GM19239 (cell line): ENCODE data around the gene ACOD1.
"Not testable (repeated sequence)": the region's sequence is repeated elsewhere in the genome, so short reads cannot be mapped to it uniquely, and the experiment has no call there.

Experiments
- DNase-seq: peaks from one replicate; pipeline ENCODE4 v3.0.0; 2011; ENCODE audit warnings: low spot score; ENCODE audit not compliant: insufficient read length
- FAIRE-seq: peaks from 2 replicates; lab custom pipeline; 2011; peaks lifted over from hg19 to GRCh38; lab: Jason Lieb, UNC

Gene ACOD1

DNA sequence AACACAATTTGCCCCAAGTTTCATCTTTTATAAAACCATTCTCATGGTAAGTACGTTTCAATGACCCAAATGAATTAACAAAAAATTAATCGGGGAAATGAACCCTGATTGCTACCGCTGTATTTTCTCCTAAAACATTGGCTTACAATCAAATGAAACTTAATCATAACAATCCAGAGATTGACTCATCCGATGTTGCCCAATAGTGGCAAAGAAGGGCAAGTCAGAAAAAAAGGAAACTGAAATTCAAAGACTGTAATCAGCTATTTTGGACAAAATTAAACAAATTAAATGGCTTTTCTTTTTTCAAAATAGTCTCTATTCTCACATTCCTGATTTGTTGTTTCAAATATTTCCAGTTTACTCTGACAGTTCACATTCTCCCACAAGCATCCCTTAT is 3.9 kb upstream of the ACOD1 start:
- DNase-seq (no peak), FAIRE-seq (no peak)

DNA sequence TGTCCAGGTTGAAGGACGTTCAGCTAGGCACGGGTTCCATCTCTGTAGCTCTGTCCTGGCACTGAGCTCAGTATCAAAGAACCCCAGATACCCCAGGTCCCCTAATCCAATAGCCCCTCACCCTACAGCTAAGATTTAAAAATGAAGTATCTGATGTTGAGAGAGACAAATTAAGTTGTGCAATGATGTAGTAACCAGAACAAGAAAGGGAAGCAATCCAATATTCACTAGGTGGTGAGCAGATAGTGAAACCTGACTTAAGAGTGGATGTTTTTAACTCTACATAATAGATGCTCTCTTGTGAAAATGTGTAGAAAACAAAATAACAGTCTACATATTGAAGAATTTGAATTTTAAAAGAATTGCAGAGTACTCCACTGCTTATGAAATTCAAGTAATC is 1.8 kb downstream of the ACOD1 start:
- DNase-seq: no peak
- FAIRE-seq: no peak

DNA sequence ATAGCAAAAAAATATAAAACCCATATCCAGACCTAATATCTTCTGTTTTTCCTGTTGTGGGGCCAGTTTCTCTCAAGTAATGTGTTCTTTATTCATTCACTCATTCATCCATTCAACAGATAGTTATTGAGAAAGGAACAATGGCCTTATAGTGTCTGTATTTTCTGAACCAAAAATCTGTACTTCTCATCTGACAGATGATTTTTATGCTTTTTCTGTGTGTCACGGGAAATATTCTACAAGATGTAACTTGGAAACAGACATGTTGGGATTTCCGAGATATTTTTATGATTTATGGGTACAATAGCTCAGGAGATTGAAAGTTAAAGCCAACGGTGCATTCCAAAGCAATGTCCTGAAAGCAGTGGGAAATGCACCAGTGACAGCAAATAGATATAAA is 5.7 kb downstream of the ACOD1 start:
- no peak for DNase-seq
- FAIRE-seq: no peak

DNA sequence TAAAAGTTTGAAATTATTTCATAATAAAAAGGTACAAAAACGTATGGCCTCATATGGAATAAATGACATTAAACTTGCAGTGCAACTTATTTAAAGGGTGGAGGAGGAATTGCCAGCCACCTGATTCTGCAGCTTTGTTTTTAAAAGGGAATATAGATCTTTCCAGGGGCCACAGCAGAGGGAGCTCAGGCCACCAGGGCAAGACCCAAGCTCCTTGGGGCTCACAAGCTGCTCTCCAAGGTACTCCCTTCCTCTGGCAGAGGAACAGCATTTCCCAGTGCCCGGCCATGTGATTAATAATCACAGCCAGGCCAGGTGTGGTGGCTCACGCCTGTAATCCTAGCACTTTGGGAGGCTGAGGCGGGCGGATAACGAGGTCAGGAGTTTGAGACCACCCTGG is 6.2 kb downstream of the ACOD1 start:
- DNase-seq (no peak), FAIRE-seq (no peak)

DNA sequence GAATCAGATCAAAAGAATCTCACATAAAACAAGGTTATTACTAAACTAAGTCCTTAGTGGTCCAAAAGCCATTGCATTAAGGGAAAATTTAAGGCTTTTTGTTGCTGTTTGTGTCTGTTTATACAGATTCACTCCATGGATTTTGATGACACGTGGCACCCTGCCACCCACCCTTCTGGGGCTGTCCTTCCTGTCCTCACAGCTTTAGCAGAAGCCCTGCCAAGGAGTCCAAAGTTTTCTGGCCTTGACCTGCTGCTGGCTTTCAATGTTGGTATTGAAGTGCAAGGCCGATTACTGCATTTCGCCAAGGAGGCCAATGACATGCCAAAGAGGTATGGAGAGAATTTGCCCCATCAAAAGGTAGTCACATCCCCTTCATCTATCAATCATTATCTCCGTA is 6.9 kb downstream of the ACOD1 start:
- FAIRE-seq (no peak), DNase-seq (no peak)

DNA sequence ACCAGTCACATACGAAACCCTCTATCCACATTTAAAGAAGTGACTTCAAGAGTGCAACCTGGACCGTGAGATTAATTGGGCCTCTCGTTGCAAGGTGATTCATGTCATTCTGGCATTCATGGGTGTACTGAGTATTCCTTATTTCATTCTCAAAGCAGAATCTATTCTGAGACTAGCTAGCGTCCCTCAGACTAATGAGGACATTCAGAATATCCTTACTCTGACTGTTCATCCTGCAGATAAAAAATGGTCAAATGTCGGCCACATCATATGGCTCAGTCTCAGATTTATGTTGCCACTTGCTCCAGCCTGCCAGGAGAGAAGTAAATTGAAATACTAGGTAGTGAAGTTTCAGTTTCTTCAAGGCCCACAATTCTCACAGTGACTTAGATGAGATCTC is 7.3 kb downstream of the ACOD1 start:
- FAIRE-seq: no peak
- DNase-seq: no peak

DNA sequence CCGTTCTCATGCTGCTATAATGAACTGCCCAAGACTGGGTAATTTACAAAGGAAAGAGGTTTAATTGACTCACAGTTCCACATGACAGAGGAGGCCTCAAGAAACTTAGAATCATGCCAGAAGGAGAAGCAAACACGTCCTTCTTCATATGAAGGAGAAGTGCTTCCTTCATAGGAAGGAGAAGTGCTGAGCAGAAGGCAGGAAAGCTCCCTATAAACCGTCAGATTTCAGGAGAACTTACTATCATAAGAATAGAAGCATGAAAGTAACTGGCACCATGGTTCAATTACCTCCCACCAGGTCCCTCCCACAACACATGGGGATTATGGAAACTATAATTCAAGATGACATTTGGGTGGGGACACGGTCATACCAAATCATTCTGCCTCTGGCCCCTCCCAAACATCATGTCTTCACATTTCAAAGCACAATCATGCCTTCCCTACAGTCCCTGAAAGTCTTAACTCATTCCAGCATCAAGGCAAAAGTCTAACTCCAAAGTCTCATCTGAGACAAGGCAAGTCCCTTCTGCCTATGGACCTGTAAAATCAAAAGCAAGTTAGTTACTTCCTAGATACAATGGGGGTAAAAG is 10.6 kb downstream of the ACOD1 start:
- no peak for FAIRE-seq
- no peak for DNase-seq

DNA sequence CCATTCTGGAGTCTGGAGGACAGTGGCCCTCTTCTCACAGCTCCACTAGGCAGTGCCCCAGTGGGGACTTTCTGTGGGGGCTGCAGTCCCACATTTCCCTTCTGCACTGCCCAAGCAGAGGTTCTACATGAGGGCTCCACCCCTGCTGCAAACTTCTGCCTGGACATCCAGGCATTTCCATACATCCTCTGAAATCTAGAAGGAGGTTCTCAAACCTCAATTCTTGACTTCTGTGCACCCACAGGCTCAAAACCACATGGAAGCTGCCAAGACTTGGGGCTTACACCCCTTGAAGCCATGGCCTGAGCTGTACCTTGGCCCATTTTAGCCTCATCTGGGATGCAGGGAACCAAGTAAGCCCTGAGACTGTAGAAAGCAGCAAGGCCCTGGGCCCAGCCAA is 11.4 kb downstream of the ACOD1 start:
- FAIRE-seq, DNase-seq: not testable (repeated sequence)

DNA sequence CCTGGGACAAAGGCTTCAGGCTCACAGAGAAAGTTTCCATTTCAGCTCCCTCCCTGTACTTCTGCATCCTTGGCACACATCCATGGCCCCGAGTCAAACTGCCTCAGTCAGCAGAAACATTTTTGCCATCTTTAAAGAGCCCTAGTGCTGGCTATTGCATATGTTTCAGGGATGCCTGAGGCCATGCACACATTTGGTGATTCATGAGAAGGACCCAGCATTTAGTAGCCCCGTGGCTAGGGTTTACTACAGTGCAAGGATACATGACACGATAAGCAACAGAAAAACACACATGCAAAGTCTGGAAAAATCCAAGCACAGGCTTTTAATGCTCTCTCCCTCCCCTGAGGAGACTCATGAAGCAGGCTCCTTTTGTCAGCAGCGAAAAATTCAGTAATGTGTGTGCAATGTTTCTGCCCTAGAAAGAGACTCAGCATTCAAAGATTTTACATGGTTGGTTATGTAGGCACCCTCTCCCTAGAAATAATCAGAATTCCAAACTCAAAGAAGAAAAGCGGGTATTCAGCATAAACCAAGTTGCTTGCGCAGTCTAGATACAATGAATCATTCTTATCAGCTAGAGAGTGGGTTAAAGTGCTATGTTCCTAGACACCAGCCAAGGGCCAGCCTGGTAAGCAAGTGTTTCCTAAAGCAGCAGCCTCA is 17.6 kb downstream of the ACOD1 start:
- DNase-seq: no peak

DNA sequence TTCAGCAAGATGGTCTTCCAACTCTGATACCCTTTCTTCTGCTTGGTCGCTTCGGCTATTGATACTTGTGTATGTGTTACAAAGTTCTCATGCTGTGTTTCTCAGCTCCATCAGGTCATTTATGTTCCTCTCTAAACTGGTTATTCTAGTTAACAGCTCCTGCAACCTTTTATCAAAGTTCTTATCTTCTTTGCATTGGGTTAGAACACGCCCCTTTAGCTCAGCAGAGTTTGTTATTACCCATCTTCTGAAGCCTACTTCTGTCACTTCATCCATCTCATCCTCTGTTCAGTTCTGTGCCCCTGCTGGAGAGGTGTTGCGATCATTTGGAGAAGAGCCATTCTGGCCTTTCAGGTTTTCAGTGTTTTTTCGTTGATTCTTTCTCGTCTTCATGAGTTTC is 18.7 kb downstream of the ACOD1 start:
- no peak for DNase-seq
- no peak for FAIRE-seq

More for the DNA sequence above, 17.6 kb downstream of the ACOD1 start:
- no peak for FAIRE-seq

DNA sequence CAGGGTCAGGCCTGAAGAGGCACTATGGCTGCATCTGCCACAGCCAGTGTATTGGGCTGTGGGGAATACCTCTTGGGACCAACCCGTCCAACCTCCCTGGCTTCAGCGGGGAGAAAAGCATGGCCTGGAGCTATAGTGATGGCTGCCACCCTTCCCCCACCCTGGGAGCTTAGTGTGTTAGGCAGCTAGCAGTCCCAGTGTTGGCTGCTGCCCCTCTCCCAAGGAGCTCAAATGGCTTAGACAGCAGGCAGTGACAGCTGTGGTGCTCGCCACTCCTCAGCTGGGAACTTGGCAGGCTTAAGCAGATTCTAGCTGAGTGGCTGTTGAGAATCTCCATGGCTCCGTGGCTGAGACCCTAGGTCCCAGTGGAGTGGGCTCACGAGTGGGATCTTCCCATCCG is 19.7 kb downstream of the ACOD1 start:
- FAIRE-seq (no peak), DNase-seq (no peak)

DNA sequence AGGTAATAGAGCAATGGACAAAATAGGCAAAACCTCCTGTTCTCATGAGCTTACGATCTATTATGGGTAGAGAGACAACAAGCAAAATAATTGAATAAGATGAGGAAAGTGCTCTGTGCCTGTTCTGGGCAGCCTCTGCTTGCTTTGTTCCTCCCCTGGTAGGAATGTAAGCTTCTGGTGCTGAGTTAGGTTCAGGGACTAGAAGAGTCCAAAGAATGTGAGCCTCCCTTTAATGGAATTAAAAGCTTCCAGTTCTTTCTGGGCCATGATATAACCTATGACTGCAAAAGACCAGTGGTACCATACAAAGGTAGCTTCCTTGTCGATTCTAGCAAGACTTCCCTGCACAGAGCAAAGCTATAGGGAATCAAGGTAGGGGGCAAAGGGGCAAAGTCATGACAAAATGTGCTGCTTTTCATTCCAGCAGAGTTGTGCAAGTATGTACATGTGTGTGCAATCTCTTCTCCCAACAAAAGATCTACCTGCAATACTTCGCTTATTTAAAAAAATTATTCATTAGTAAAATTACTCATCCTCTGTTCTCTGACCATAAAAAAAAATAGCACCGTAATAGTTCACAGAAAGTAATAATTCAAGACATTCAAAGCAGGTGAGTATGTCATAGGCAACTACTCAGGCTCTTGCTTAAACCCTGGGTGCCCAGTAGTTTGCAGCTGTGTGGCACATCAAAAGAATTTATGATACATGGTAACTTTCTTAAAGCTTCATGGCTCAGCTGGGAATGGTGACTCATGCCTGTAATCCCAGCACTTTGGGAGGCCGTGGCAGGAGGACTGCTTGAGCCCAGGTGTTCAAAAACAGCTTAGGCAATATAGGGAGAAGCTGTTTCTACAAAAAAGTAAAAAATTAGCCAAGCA is 21.4 kb downstream of the ACOD1 start:
- DNase-seq: no peak
- no peak for FAIRE-seq

DNA sequence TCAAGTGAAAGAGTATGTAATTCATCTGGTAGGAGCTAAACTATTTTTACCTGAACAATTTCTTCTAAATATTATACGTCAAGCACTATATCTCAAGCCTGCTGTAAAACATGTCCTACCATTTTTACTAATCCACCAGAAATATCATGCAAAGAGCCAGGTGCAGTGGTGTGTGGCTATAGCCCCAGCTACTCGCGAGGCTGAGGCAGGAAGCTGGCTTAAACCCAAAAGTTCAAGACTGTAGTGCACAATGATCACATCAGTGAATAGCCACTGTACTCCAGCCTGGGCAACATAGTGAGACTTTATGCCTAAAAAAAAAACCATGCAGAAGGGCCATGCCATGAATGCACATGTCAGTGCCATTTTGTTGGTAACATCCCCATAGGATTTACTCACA is 22.9 kb downstream of the ACOD1 start:
- DNase-seq (no peak), FAIRE-seq (no peak)

DNA sequence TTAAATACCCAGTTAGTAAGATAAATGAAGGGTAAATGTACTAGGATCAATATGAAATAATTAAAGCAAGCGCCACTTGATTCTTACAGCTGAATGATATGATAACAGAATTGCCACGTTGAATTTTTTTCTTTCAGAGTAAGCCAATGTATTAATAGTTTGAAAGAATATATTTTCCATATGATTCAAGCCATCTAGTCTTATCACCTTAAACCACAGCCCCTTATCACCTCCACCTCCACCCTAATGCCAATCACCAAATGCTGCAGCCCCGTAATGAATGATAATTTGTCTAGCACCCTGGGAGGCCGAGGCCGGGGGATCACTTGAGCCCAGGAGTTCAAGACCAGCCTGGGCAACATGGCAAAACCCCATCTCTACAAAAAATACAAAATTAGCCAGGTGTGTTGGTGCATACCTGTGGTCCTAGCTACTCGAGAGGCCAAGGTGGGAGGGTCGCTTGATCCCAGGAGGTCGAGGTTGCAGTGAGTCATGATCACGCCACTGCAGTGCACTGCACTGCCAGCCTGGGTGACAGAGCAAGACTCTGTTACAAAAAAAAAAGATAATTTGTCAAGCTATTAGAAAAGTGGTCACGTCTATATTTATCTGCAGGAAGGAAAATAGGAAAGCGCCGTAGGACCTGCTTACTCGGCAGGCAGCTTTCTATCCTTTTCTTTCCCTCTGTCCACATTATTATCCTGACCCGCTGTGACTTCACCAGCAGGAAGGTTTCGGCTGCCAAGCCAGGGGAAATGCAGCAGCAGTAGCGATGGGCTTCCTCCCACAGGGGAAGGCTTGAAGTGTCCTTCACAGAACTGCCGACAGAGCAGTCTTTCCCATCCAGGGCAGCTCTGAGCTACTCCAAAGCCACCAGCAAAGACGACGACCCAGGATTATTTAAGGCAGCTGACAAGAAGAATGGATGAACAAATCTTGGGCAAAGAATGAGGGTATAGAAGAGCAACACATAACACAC is 23.8 kb downstream of the ACOD1 start:
- FAIRE-seq (no peak), DNase-seq (no peak)

DNA sequence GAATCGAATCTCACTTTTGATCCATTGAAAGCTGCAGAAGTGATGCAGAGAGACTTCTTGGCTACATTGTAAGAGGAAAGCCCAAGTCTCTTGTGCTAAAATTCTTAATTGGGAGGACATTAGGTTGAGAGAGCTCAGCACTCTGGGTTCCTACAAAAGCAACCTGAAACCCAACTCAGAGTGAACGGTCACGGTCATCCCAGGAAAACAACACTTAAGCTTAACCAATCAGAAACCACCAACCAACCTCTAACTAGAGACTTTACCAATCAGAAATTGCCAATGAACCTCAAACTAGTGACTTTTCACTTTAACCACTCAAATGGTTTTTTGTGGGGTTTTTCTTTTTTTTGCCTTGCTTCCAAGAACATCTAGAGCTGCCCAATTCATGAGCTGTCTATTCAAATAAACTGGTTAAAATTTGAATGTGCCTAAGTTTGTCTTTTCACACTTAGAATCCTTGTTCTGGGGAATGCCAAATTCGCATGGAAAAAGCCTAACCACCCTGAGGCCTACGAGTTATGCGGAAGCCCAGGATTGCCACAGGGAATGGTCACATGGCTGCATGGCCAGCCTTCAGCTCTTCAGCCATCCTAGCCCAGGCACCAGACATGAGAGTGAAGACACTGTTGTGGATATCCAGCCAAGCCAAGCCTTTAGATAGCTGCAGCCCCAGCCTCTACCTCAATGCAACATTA is 25.8 kb downstream of the ACOD1 start:
- FAIRE-seq: no peak
- DNase-seq: no peak

DNA sequence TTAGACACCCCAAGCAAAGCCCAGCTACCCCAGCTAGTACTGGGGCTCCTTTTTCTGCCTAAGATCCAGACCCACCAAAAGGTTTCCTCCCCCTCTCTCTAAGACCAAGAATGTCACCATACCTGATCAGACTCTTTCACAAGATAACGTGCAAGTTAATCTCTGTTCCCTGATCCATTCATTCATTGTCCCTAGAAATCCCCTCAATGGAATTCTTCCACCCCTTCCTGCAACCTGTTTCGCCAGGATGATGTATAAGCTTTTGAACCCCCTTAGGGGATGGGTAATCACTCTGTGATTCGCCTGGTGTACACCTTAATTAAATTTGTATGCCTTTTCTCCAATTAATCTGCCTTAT is 26.3 kb downstream of the ACOD1 start:
- no peak for DNase-seq
- no peak for FAIRE-seq

DNA sequence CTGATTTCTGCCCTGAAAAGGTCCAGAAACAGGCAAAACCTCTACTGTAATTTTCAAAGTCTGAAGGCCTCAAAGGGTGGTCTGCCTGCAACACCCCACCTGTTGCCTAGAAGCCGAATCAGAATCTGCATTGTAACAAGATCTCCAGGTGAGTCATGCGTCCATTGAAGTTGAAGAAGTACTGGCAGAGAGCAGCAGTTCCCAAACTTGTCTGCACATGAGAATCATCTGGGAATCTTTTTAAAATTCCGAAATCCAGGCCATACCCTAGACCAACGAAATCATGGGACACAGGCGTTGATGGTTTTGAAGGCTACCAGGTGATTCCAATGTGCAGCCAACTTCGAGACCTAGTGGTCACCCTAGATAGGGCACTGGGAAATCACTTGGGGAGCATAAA is 27.6 kb downstream of the ACOD1 start:
- DNase-seq: no peak
- no peak for FAIRE-seq

DNA sequence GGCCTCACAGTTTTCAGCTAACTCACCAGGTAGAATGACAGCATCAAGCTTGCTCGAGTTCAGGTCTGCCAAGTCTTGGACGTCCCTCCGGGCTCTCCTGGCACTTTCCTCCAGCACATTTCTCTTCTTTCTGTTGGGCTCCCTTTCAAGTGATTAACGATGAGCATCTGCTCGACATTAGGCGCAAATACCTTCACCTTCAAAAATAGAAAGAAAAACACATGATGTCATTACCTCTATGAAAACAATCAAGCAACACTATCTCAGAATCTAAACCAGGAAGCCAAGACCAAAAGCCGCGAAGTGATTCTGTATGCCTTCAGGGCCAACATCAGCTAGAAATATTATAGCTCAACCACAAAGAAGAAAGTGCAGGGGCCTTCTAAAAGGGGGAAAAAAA is 28.2 kb downstream of the ACOD1 start:
- FAIRE-seq: no peak
- DNase-seq: no peak

DNA sequence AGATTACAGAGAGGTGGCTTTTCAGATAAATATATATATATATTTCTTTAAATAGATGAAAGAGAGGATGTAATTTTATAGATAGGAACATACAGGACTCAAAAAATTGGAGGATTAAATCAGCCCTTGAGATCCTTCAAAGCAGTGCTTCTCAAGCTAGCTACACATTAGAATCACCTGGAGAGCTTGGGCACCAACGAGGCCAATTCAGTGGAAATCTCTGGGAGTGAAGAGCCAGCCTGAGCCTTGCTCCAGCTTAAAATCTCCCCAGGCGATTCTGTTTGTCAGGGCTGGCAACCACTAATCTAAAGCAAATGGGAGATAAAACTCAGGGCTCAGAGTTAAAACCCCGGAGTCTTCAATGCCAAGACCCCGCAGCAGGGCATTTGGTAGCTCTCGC is 28.6 kb downstream of the ACOD1 start:
- FAIRE-seq: no peak
- no peak for DNase-seq
